Smooth muscle cell of the coronary artery (primary cell): Measurements from ENCODE around the gene GSG1. TPM values are rescaled to one million over a fixed set of nuclear protein-coding genes. Genes with fewer than 3 reads are reported as not detected.

Experiments used
- total RNA-seq: library from RNA; depleted of rRNA; stranded (reverse); fragments of >200 nt; gene quantifications from 2 replicates; pipeline ENCODE4 v1.2.3, GENCODE V29; 2014; ENCODE audit warnings: low replicate concordance

GSG1 gene
- total RNA-seq = 0.23 and 1.2 TPM in 2 replicates

GRCh38 chr12:13103391-13104033 is at the start of gene GSG1:
Gene GSG1 (minus strand): TSS chr12:13103667. CDS start chr12:13103512, 155 bp downstream.

GRCh38 chr12:13044002-13044905 is 59.2 kb downstream of the GSG1 start, which contains the start of gene FAM234B:
Gene FAM234B (plus strand): TSS chr12:13044381. CDS start chr12:13044404, 23 bp downstream.

Other genes with a start within 250 kb of the GSG1 start
- gene GPRC5A, start 212.1 kb downstream of the GSG1 start, total RNA-seq = 0.82 and 11.6 TPM in 2 replicates
- gene GPRC5D, start 151.5 kb downstream of the GSG1 start, total RNA-seq = 0.12 TPM in 1 of 2 replicates, not detected in the other
- 11.1 and 12.9 TPM in 2 replicates for gene HEBP1, start 103.4 kb downstream of the GSG1 start, total RNA-seq
- 4.7 and 9.0 TPM in 2 replicates for gene FAM234B, start 59.3 kb downstream of the GSG1 start, total RNA-seq
- 45.9 and 201 TPM in 2 replicates for gene EMP1, start 93.1 kb upstream of the GSG1 start, total RNA-seq